OCI-LY7 (cell line): ENCODE data around the gene NME5. TPM values are rescaled to one million over a fixed set of nuclear protein-coding genes. Genes with fewer than 3 reads are reported as not detected.

ENCODE experiments used
- BruUV-seq: library from RNA; stranded (reverse); fragments of 400-500 nt; replicated peaks from 2 replicates; lab custom pipeline; 2021; lab: Mats Ljungman, UMichigan
- CTCF ChIA-PET: fragments of 300-600 bp; sonication (Branson Sonifier 250); formaldehyde crosslinking; loops from one replicate; lab custom pipeline; 2022; ENCODE audit warnings: antibody characterized with exemption; ENCODE audit not compliant: unreplicated experiment; lab: Charles Lee
- POLR2A ChIA-PET: fragments of 300-600 bp; sonication (Branson Sonifier 250); formaldehyde crosslinking; loops from one replicate; lab custom pipeline; 2022; ENCODE audit warnings: antibody characterized with exemption; lab: Charles Lee
- DNase-seq: peaks from one replicate; pipeline ENCODE4 v3.0.0-alpha.2; 2015; ENCODE audit warnings: low spot score
- H2AFZ ChIP-seq: fragments of 200-600 bp; sonication (generic), shearing (Covaris generic); 2 replicates; pipeline ENCODE4 v1.6.1; 2014; ENCODE audit warnings: mild to moderate bottlenecking, antibody characterized with exemption, low read length, moderate library complexity
- H3K27ac ChIP-seq: fragments of 200-600 bp; sonication (generic); 2 replicates; pipeline ENCODE4 v1.5.1; 2014; ENCODE audit warnings: mixed run types, low read depth, mild to moderate bottlenecking, moderate library complexity, low read length, inconsistent platforms; ENCODE audit not compliant: poor library complexity, severe bottlenecking
- H3K36me3 ChIP-seq: fragments of 200-600 bp; sonication (generic); 2 replicates; pipeline ENCODE4 v1.6.1; 2014; ENCODE audit warnings: mild to moderate bottlenecking, antibody characterized with exemption, low read length, moderate library complexity, mixed read lengths; ENCODE audit not compliant: insufficient read depth
- H3K4me1 ChIP-seq: fragments of 200-600 bp; sonication (generic); 2 replicates; pipeline ENCODE4 v1.5.1; 2014; ENCODE audit warnings: mild to moderate bottlenecking, low read length; ENCODE audit not compliant: insufficient read depth, poor library complexity, severe bottlenecking
- H3K4me2 ChIP-seq: fragments of 200-600 bp; sonication (generic); 2 replicates; pipeline ENCODE4 v1.6.1; 2014; ENCODE audit warnings: mild to moderate bottlenecking, low read length
- H3K4me3 ChIP-seq: fragments of 200-600 bp; sonication (generic); 2 replicates; pipeline ENCODE4 v1.5.1; 2014; ENCODE audit warnings: mild to moderate bottlenecking, low read depth, low read length; ENCODE audit not compliant: poor library complexity, severe bottlenecking
- H3K79me2 ChIP-seq: fragments of 200-600 bp; sonication (generic); 2 replicates; pipeline ENCODE4 v1.6.1; 2016; ENCODE audit warnings: low read depth, mild to moderate bottlenecking, low read length, moderate library complexity, mixed read lengths; ENCODE audit not compliant: insufficient read depth
- H3K9me2 ChIP-seq: fragments of 200-600 bp; sonication (generic); 2 replicates; pipeline ENCODE4 v1.6.1; 2016; ENCODE audit warnings: mild to moderate bottlenecking, low read length, mixed read lengths; ENCODE audit not compliant: insufficient read depth
- H3K9me3 ChIP-seq: fragments of 200-600 bp; sonication (generic); 2 replicates; pipeline ENCODE4 v1.6.1; 2014; ENCODE audit warnings: mild to moderate bottlenecking, mixed run types, low read length, mixed read lengths
- H4K20me1 ChIP-seq: fragments of 200-600 bp; sonication (generic); 2 replicates; pipeline ENCODE4 v1.6.1; 2014; ENCODE audit warnings: mild to moderate bottlenecking, antibody characterized with exemption, low read length, moderate library complexity, mixed read lengths; ENCODE audit not compliant: insufficient read depth
- CTCF ChIP-seq: fragments of 200-600 bp; sonication (generic); conservative IDR thresholded peaks from 2 replicates; pipeline ENCODE4 v1.5.1; 2014; ENCODE audit warnings: mild to moderate bottlenecking, antibody characterized with exemption, low read length, moderate library complexity, mixed read lengths
- EZH2phosphoT487 ChIP-seq: fragments of 200-600 bp; sonication (generic); IDR thresholded peaks from 2 replicates; pipeline ENCODE4 v1.6.1; 2018; ENCODE audit warnings: low read depth, borderline replicate concordance, mild to moderate bottlenecking, mixed run types, antibody characterized with exemption, low read length, moderate library complexity, mixed read lengths
- intact Hi-C: fragments of 100-400 bp; cut with micrococcal nuclease; formaldehyde crosslinking; loops from one replicate; pipeline ENCODE4 v1.10.0; 2022; ENCODE audit not compliant: unreplicated experiment
- total RNA-seq, 2 experiments: library from RNA; depleted of rRNA in 1 of 2; stranded (reverse); fragments of >200 nt in 1 of 2; shearing (Covaris generic) in 1 of 2; gene quantifications; 2 replicates each; pipeline ENCODE4 v1.2.3, GENCODE V29; 2014 to 2022

Gene NME5
- total RNA-seq, 2 experiments from 2014 or later, result not detected

GRCh38 chr5:138170299-138170698 lies 31.1 kb upstream of the NME5 start:
- H4K20me1 ChIP-seq, result no peaks in the 10 kb centered on the region; the same call in 1 of the 2 replicates
- intact Hi-C loops, result no loop called here
- ChIA-PET CTCF (no interaction called here), POLR2A (interaction anchor here (0.5 to 1.2 kb wide), 2 partner anchors 19 to 245 kb away, joined by 3 to 4 read pairs; no protein-coding TSS in a partner anchor)
- no peaks in the 10 kb centered on the region for H3K9me3 ChIP-seq
- no peak for TF ChIP-seq EZH2phosphoT487
- TF ChIP-seq CTCF, result no peak
- no peaks in the 10 kb centered on the region for H3K9me2 ChIP-seq
- no peak for DNase-seq
- peaks cover 97% of the 10 kb centered on the region for H3K36me3 ChIP-seq
- H3K4me1 ChIP-seq, result no peaks in the 10 kb centered on the region
- no peak overlapping the region for H3K27ac ChIP-seq
- H3K79me2 ChIP-seq, result peaks cover 3% of the 10 kb centered on the region; the same call in 1 of the 2 replicates
- no peak overlapping the region for H3K4me3 ChIP-seq
- no peak overlapping the region for H2AFZ ChIP-seq
- no peak overlapping the region for H3K4me2 ChIP-seq
- BruUV-seq, result no TSS peak

- H4K20me1 ChIP-seq, result no peaks in the 10 kb centered on the region; the same call in 1 of the 2 replicates
- CTCF ChIA-PET, result no interaction called here
- H3K9me3 ChIP-seq, result no peaks in the 10 kb centered on the region
- TF ChIP-seq EZH2phosphoT487 (no peak), CTCF (no peak)
- no peaks in the 10 kb centered on the region for H3K79me2 ChIP-seq
- intact Hi-C loops, result no loop called here
- no TSS peak for BruUV-seq
- H2AFZ ChIP-seq, result no peak overlapping the region
- no peak overlapping the region for H3K27ac ChIP-seq
- POLR2A ChIA-PET, result interaction anchor here (1.2 kb wide), 1 partner anchor 18 kb away, joined by 4 read pairs; no protein-coding TSS in a partner anchor
- no peak overlapping the region for H3K4me3 ChIP-seq
- no peaks in the 10 kb centered on the region for H3K9me2 ChIP-seq
- no peaks in the 10 kb centered on the region for H3K4me1 ChIP-seq
- H3K4me2 ChIP-seq, result no peak overlapping the region
- DNase-seq, result no peak
- H3K36me3 ChIP-seq, result peaks cover 97% of the 10 kb centered on the region
These were observed 29.9 kb upstream of the NME5 start for GRCh38 chr5:138169124-138169523.

DNA sequence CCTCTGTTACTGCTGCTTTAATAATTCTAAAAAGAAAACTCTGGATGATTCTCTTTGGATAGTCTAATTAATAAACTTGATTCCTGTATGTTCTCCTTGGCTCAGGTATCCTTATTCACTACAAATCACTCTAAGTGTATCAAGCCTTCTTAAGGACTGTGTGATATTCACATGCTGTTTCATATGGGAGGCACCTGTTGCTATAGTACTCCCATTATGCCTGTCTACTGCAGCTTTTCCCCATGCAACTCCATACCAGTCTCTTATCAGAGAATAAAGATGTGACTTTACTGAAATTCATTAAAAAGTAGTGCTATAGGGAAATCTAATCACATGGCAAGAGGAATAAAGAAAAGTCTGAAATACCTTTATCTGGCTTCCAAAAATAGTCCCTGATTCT lies 24.5 kb upstream of the NME5 start:
- no peak for DNase-seq
- Histone ChIP-seq H3K4me2 (no peak overlapping the region), H2AFZ (no peak overlapping the region), H3K4me3 (no peak overlapping the region), H4K20me1 (no peaks in the 10 kb centered on the region), H3K36me3 (peaks cover 100% of the 10 kb centered on the region), H3K27ac (no peak overlapping the region), H3K79me2 (no peaks in the 10 kb centered on the region), H3K9me3 (no peaks in the 10 kb centered on the region), H3K4me1 (no peaks in the 10 kb centered on the region), H3K9me2 (no peaks in the 10 kb centered on the region)
- ChIA-PET CTCF (no interaction called here), POLR2A (interaction anchor here (0.5 to 0.6 kb wide), 2 partner anchors 11 to 164 kb away, joined by 3 read pairs; no protein-coding TSS in a partner anchor)
- no TSS peak for BruUV-seq
- intact Hi-C loops, result no loop called here
- no peak for TF ChIP-seq CTCF
- TF ChIP-seq EZH2phosphoT487, result no peak
